ENCODE measurements around the gene CFAP97D1.
A peak's percentile ranks its signal among the peaks of the same experiment; 100 is the strongest.
"Not testable (repeated sequence)": the region's sequence is repeated elsewhere in the genome, so short reads cannot be mapped to it uniquely, and the experiment has no call there.

Gene CFAP97D1

DNA sequence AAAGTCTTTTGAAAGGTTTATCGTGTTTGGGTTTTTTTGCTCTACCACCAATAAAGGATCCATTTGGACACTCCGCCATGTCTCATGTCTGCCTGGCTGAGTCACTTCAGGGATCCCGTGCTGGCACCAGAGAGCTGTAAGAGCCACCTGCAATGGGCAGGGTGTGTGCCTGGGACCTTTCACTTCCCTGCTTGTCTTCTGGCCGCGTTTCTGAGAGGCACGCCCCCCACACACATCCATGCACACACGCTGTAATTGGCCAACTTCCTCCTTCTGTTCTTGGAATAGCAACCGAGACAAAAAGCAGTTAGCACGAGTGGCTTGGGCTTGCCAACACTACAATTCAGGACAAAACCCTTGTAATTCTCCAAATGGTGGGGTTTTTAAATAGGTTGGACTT lies 11.9 kb upstream of the CFAP97D1 start:
- no peak for DNase-seq (ENCODE audit: low spot score)

DNA sequence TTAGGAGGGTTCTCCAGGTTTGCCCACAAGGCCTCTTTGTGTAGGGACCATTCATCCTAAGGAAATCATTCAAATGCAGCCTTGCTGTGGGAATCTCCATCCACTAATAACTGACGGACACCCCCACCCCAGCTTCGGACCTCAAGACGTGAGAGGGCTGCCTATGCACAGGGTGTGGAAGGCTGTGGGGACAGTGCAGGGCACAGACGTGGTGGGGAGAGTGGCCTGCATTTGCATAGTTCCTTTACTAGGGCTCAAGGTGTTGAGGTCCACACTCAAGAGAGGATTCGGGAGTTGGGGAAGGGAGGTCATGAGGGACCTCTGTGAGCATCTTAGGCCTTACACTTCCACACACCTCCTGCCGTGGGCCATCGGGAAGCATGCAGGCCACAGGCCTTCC lies 11.3 kb upstream of the CFAP97D1 start:
- DNase-seq (ENCODE audit: low spot score), result no peak

DNA sequence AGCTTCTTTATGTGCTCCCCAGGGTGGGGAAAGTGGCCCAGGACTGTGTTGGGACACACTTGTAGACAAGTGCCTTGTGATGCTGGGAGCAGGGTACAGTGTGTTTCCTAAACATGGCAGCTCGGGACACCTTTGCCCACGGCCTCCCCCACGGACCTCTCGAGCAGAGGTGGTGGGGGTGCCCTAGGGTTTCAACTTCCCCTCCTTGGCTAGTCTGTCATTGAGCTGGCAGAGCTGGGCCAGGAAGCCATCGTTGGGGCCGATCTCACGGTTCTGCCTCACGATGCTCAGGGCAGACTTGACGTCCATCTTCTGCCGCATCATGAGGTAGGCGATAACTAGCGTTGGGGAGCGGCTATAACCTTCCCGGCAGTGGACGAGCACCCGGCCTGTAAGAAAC lies 10.8 kb upstream of the CFAP97D1 start:
- DNase-seq (ENCODE audit: low spot score), result no peak

DNA sequence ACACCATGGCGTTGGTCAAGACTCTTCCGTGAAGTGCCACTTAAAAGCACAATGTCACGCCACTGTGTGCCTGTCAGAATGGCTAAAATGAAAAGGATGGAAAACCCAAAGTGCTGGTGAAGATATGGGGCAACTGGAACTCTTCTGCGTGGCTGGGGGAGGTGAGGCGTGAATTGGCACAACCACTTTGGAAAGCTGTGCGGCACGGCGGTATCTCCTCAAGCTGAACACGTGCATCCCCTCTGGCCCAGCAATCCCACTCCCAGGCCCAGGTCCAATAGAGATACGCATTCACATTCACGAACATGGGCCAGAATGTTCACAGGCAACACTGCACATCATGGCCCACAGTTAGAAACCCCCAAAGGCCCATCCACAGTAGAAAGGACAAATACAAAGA lies 10.4 kb upstream of the CFAP97D1 start:
- no peak for DNase-seq (ENCODE audit: low spot score)

DNA sequence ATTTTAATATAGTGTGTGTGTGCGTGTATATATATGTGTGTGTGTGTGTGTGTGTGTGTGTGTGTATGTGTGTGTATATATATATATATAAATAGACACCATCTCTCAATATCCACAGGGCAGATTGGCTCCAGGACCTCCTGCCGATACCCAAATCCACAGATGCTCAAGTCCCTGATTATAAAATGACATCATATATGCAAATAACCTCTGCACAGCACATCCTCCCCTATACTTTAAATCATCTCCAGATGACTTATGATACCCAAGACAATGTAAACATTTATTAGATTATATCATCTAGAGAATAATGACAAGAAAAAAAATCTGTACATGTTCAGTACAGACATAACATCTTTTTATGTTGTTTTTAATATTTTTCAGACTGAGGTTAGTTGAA lies 9.3 kb upstream of the CFAP97D1 start:
- no peak for DNase-seq (ENCODE audit: low spot score)

DNA sequence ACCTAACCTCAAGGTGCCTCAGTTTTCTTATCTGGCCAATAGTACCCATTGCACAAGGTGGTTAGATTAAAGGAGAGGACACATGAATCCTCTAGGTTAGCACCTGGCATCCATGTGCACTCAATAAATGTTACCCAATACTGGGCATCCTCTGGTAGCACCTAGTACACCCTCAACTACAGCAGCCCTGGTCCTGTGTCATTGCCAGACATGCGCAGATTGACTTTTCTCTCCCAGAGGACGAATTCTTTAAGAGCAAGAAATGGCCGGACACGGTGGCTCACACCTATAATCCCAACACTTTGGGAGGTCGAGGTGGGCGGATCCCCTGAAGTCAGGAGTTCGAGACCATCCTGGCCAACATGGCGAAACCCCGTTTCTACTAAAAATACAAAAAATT lies 8.8 kb upstream of the CFAP97D1 start:
- no peak for DNase-seq (ENCODE audit: low spot score)

DNA sequence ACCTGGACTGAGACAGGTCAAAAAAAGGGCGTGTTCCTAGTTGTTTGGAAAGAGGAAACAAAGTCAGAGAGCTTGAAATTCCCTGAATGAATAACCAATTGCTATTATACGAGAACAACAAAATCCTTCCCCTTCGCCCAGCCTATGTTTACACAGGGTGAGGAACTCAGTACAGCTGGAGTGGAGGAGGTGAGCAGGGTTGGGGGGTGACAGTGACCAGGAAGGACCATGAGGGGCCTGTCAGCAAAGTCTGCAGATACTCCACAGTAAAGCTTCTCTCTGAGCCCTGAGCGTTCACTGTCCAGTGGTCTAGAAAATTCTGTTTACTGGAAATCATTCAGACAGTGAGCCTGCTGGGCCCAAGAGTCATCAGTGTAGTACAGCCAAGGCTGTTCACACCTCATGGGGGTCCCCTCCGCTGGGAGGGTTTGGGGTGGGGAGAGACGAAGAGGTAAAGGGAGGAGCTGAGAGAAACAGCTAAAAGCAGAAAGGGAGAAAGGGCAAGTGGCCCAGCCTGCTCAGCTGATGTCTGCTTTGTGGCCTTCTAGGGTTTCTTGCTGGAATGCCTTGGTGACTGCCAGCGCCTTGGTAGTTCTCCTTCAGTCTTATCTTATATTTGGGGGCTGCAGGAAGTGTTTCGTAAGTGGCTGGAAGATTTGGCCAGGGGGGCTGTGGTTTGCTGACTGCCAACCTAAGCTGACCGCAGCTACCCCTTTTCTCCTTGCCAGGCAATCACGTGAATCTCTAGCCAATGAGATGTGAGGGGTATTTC lies 7.2 kb upstream of the CFAP97D1 start:
- DNase-seq (ENCODE audit: low spot score), result no peak

DNA sequence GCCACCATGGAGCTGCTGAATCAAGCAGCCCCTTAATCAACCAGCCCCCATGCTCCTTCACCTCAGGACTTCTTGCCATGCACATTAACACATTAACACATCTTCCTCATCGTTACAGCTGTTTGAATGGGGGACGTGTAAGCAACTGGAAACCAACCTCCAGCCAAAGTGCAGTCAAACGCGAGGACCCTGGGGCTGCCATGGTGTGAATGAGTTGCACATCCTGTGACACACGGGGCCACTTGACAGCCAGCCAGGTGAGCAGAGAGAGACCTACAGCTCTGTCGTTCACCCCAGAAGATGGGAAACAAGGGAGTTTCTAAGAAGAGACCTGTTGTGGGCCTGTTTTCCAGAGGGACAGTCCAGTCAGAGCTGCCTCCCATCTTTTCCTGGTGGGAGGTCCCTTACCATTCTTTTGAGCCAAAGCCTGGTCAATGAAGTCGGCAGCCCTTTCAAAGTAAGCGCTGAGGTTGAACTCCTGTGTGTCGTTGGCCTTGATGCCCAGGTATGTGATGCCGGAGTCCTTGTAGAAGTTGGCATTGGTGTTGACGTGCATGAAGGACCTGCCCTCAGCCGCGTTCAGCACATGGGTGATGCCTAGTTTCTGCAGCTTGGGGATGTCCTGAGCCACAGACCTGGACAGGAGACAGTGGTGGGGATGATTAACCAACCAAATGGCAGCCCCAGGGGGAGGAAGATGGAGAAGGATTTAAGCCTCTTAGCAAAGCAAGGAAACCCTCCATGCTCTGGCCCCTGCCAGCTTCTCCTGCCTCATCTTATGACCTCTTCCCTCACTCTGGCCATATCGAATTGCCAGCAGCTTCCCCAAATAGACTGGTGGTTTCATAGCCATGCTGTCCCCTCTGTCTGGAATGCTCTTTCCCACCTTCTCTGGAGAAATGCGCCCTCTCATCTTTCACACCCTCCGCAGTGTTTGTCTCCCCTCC lies 5.7 kb upstream of the CFAP97D1 start:
- no peak for DNase-seq (ENCODE audit: low spot score)

DNA sequence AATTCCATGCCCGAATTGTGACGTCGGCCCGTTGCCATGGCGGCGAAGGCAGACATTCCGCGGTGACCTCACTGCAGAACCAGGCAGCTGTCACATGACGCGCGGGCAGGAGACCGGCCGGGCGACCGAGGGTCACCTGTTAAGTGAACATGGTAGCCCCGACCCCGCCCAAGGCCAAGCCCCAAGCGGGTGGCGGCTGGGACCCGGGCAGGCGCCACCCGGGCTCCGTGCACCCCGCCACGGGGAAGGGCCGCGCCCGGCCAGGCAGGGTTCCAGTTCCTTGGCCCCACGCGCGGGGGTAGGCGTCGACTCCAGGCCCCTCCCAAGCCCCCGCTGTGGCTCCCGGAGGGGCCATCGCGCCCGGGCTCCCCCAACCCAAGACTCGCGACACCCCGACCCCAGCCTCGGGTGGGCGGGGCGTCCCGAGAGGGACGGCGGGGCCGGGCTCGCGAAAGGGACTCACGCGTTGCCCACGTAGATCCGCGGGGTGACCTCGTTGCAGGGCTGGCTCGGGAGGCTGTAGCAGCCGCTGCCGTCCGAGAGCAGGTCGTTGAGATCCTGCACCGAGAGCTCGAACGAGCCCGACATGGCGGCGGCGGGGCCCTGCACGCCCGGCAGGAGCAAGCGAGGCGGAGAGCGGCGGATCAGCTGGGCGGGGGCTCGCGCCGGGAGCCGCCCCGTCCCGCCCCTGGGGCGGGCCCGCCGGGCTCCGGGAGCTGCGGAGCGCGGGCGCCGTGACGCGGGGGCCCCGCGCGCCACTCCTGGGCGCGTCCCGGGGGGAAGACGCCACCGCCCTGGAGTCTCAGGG lies 1.7 kb upstream of the CFAP97D1 start, which contains the start of gene DUSP3:
Gene DUSP3 (minus strand): TSS at position 641 of the 808 bp plus-strand sequence. CDS start 53 bp downstream, at position 588.
- DNase-seq (ENCODE audit: low spot score), result peak; percentile 94

DNA sequence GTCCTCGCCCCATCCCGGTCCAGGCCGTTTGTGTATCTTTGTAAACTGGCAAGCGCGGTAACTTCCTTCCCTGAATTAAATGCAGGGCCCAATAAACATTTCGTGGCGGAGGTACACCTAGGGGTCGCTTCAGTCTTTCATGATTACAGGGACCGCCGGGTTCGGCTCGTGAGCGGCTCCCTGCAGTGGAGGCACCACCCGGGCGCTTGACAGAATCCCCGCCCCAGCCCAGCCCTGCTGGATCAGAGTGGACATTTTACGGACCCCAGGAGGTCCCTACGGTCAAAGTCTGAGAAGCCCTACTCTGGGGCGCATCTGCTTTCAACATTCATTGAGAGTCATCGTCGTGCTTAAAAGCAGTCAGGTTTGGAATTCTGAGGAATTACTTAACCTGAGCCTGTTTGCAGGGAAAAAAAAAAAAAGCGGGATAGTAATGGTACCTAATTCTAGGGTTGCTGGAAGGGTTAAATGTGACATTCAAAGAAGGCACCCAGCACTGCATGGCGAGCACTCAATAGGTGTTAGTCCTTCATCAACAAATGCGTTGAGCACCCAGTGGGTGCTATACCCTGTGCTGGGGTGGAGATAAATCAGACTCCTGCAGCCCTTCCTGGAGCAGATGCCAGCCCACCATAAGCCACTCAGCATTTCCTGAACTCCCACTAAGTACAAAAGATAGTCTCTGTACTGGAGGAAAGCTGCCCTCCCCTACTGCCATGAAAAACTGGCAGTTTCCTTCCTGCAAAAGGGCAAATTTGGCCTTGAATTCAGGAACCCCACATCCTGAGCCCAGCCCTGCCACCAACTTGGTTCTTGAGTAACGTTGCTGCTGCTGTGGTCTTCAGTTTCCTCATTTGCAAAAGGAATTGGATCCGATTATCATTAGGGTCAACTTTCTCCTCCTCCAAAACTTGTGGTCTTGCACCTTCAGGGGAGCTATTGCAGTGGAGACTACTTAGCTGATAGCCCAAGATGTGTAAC lies 800 bp upstream of the CFAP97D1 start:
- peak; percentile 62 for DNase-seq (ENCODE audit: low spot score)

DNA sequence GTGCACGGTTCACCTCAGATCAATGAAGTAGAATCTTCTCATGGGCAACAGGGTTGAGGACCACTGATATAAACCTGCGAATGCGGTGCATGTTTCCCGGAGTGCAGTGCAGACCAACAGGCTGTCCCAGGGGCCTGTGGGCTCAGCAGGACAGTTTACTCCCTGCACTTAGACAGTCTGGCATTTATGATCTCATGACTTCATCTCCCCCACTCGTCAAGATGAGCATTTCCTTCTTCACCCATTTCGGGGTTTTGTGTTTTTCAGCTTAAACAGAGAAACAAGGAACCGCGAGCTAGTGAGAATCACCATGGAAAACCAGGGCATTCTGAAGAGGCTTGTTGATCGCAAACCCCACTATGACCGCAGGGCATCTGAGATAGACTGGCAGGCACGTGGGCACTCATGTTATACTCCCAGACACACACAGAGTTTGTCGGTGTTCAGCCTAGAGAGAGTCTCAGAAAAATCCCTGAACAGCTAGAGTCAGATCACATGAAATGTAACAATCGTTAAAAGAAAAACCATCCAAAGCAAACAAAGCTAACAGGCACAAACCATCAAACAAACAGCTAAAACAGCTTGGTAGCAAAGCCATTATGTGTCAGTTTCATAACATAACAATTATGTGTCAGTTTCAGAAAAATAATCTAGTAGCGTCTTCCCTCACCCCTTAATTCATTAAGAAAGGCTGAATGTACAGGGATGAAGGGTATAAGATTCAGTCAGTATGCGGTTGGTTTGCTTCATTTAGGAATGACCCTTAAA lies 2.9 kb downstream of the CFAP97D1 start:
- DNase-seq (ENCODE audit: low spot score), result no peak

DNA sequence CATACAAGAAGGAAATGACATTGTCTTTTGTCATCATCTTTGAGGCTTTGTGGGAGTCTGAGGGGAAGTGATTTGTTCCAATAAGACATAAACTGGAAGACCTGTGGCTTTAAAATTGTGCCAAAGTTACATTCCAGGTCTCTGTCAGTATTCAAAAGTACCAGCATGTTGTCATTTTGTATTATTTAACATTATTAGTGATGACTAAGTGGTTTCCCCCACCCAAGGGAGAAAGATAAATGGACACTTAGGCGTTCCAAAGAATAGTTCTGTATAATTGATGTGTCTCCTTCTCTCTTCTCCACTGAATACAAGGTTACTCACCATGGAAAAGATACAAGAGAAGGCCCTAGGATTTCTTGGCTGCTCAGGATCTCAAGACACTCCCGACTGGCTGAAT lies 3.8 kb downstream of the CFAP97D1 start:
- no peak for DNase-seq (ENCODE audit: low spot score)

DNA sequence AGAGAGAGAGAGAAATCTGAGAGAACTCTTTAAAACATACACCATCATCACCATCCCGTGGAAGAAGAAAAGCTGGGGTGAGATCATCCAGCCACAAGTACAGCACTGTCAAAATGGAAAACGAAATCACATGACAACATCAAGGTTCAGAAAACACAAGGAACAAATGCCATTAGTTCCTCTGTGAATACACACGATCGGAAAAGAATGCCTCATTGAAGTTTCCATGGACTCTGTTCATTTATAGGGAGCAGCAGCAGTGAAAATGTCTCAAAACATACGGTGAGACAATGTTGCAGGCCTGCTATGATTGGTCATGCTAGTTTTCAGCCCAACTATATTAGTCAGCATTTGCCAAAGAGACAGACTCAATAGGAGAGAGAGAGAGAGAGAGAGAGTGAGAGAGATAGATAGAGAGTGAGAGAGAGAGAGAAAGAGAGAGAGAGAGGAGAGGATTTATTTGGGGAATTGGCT lies 4.4 kb downstream of the CFAP97D1 start:
- no peak for DNase-seq (ENCODE audit: low spot score)

DNA sequence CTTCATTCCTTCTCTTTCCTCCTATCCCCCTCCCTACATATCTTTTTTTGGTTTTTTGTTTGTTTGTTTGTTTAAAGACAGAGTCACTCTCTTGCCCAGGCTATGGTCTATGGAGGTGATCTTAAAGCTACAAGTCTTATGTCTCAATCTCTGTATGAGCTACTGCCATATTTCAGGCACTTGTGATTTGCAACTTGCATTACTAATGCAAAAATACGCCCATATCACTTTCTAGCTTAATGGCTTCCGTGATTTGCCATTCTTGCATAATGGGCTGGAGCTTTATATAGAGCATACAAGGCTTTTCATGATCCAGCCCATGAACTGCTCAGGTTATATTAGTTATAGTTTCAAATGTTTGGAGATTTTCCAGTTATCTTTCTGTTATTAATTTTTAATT lies 7.5 kb downstream of the CFAP97D1 start:
- DNase-seq (ENCODE audit: low spot score), result no peak

DNA sequence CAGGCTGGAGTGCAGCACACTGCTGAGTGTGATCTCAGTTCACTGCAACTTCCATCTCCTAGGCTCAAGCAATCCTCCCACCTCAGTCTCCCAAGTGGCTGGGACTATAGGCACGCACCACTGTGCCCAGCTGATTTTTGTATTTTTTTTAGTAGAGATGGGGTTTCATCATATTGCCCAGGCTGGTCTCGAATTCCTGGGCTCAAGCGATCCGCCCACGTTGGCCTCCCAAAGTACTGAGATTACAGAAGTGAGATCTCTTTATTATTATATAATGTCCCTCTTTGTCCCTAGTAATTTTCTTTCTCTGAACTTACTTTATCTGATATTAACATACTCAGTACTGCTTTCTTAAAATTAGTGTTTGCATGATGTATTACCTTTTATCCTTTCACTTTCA lies 8.3 kb downstream of the CFAP97D1 start:
- DNase-seq (ENCODE audit: low spot score), result no peak

DNA sequence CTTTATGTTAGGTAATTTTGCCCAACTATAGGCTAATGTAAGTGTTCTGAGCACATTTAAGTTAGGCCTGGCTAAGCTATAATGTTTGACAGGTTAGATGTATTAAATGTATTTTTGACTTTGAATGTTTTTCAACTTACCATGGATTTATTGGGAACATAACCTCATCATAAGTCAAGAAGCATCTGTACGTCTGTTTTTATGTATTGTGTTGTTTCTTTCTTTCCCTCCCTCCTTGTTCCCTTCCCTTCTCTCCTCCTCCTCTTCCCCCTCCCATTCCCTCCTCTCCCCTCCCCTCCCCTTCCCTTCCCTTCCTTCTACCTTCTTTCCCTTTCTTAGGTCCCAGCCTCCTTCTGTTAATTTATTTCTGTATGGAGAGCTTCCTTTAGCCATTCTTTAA lies 9.2 kb downstream of the CFAP97D1 start:
- no peak for DNase-seq (ENCODE audit: low spot score)

DNA sequence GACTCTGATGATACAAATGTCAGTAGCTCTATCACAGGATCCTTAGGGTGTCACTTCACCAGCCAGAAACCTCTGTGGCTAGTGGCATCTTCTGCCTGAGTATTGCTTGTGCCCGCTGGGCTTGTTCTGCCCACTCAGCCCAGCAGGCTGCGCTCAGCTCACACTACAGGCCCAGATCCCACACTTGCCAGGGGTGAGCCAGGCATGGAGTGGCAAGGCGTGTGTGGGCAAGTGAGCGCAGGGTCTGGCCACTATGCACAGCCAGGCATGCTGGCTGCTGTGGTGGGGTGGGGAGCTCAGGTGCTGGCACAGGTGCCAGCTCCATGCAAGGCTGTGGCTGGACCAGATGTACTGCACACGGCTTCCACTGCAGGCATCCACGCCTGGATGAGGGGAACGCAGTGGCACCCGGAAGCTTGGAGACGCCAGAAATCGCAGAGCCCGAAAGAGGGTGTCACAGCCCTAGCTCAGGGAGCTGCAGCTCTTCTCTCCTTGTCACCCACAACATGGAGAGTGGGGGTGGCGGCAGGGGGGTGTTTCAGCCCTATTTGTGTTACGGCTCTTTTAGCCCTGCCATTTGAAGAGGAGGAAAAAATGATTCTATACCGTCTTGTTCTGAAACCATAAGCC lies 10.2 kb downstream of the CFAP97D1 start:
- no peak for DNase-seq (ENCODE audit: low spot score)

DNA sequence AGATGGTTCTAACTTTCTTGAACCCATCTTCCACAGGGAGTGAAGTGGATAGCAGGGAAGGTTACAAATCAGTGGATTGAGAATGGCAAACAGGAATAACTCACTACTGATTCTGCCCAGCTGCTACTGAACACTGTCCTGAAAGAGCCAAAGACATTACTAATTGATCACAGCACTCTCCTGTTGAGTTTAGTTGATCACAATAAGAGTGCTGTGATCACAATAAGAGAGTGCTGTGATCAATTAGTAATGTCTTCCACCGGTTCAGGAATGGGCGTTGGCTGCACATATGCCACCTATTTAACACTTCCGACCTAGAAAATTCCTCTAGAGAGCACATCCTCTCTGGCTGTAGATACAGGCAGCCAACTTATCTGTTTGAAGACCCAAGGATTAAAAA lies 11.4 kb downstream of the CFAP97D1 start:
- DNase-seq (ENCODE audit: low spot score), result peak; percentile 58

DNA sequence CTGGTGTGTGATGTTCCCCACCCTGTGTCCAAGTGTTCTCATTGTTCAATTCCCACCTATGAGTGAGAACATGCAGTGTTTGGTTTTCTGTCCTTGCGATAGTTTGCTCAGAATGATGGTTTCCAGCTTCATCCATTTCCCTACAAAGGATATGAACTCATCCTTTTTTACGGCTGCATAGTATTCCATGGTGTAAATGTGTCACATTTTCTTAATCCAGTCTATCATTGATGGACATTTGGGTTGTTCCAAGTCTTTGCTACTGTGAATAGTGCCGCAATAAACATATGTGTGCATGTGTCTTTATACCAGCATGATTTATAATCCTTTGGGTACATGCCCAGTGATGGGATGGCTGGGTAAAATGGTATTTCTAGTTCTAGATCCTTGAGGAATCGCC lies 12.4 kb downstream of the CFAP97D1 start:
- not testable (repeated sequence) for DNase-seq (ENCODE audit: low spot score)

DNA sequence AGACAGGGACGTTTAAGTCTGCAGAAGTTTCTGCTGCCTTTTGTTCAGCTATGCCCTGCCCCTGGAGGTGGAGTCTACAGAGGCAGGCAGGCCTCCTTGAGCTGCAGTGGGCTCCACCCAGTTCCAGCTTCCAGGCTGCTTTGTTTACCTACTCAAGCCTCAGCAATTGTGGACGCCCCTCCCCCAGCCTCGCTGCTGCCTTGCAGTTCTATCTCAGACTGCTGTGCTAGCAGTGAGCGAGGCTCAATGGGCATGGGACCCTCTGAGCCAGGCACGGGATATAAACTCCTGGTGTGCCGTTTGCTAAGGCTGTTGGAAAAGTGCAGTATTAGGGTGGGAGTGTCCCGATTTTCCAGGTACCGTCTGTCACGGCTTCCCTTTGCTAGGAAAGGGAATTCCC lies 17.8 kb downstream of the CFAP97D1 start:
- not testable (repeated sequence) for DNase-seq (ENCODE audit: low spot score)
